ENCODE measurements around the gene CGNL1.

CGNL1 gene

GRCh38 chr15:57563416-57563815, 187.1 kb downstream of the CGNL1 start:
- DNase-seq (ENCODE audit: low read depth in 4 of 4, low spot score in 1 of 4), result no peak

- no peak for DNase-seq (ENCODE audit: low read depth in 4 of 4, low spot score in 1 of 4)
Observed at GRCh38 chr15:57565311-57565710, 189.0 kb downstream of the CGNL1 start.

GRCh38 chr15:57566834-57567233, 190.5 kb downstream of the CGNL1 start:
- no peak for DNase-seq (ENCODE audit: low read depth in 4 of 4, low spot score in 1 of 4)

- DNase-seq (ENCODE audit: low read depth in 4 of 4, low spot score in 1 of 4), result no peak
Observed at GRCh38 chr15:57567891-57568290, 191.6 kb downstream of the CGNL1 start.

GRCh38 chr15:57568299-57568698, 192.0 kb downstream of the CGNL1 start:
- DNase-seq (ENCODE audit: low read depth in 4 of 4, low spot score in 1 of 4), result no peak

- DNase-seq (ENCODE audit: low read depth in 4 of 4, low spot score in 1 of 4), result no peak
Observed at GRCh38 chr15:57570340-57570739, 194.0 kb downstream of the CGNL1 start.

GRCh38 chr15:57570994-57571393, 194.7 kb downstream of the CGNL1 start:
- no peak for DNase-seq (ENCODE audit: low read depth in 4 of 4, low spot score in 1 of 4)

- DNase-seq (ENCODE audit: low read depth in 4 of 4, low spot score in 1 of 4), result no peak
Observed at GRCh38 chr15:57571725-57572124, 195.4 kb downstream of the CGNL1 start.

GRCh38 chr15:57572468-57572867, 196.2 kb downstream of the CGNL1 start:
- no peak for DNase-seq (ENCODE audit: low read depth in 4 of 4, low spot score in 1 of 4)

GRCh38 chr15:57573151-57573550, 196.8 kb downstream of the CGNL1 start:
- DNase-seq (ENCODE audit: low read depth in 4 of 4, low spot score in 1 of 4), result no peak

- no peak for DNase-seq (ENCODE audit: low read depth in 4 of 4, low spot score in 1 of 4)
Observed at GRCh38 chr15:57575363-57575762, 199.1 kb downstream of the CGNL1 start.

GRCh38 chr15:57578288-57578900, 202.1 kb downstream of the CGNL1 start:
- no peak for DNase-seq (ENCODE audit: low read depth in 4 of 4, low spot score in 1 of 4)

- no peak for DNase-seq (ENCODE audit: low read depth in 4 of 4, low spot score in 1 of 4)
Observed at GRCh38 chr15:57580428-57580827, 204.1 kb downstream of the CGNL1 start.

GRCh38 chr15:57580866-57581265, 204.6 kb downstream of the CGNL1 start:
- no peak for DNase-seq (ENCODE audit: low read depth in 4 of 4, low spot score in 1 of 4)

GRCh38 chr15:57582090-57582489, 205.8 kb downstream of the CGNL1 start:
- DNase-seq (ENCODE audit: low read depth in 4 of 4, low spot score in 1 of 4), result no peak

GRCh38 chr15:57583282-57583681, 207.0 kb downstream of the CGNL1 start:
- no peak for DNase-seq (ENCODE audit: low read depth in 4 of 4, low spot score in 1 of 4)

GRCh38 chr15:57583720-57584119, 207.4 kb downstream of the CGNL1 start:
- no peak for DNase-seq (ENCODE audit: low read depth in 4 of 4, low spot score in 1 of 4)

- DNase-seq (ENCODE audit: low read depth in 4 of 4, low spot score in 1 of 4), result no peak
Observed at GRCh38 chr15:57586661-57587424, 210.5 kb downstream of the CGNL1 start.

GRCh38 chr15:57589281-57589680, 213.0 kb downstream of the CGNL1 start:
- DNase-seq (ENCODE audit: low read depth in 4 of 4, low spot score in 1 of 4), result no peak

GRCh38 chr15:57589754-57590153, 213.4 kb downstream of the CGNL1 start:
- DNase-seq (ENCODE audit: low read depth in 4 of 4, low spot score in 1 of 4), result no peak

GRCh38 chr15:57591237-57591821, 215.0 kb downstream of the CGNL1 start:
- no peak for DNase-seq (ENCODE audit: low read depth in 4 of 4, low spot score in 1 of 4)

GRCh38 chr15:57591822-57592367, 215.6 kb downstream of the CGNL1 start, which contains the start of gene MYZAP:
Gene MYZAP (plus strand): TSS chr15:57591904. CDS start chr15:57592035, 131 bp downstream.
- DNase-seq (ENCODE audit: low read depth in 4 of 4, low spot score in 1 of 4), result peak in 3 of 4 experiments; percentile 8 to 44 (median 33)
